HEK293 (cell line): ENCODE results near the gene KIF3B.

Experiments used
- BCL11A ChIP-seq: fragments of 450-650 bp; formaldehyde crosslinking; IDR thresholded peaks from 2 replicates; pipeline ENCODE4 v1.5.1; 2016; ENCODE audit warnings: low read depth, missing biosample characterization, missing genetic modification characterization
- GLIS2 ChIP-seq: fragments of 450-650 bp; formaldehyde crosslinking; IDR thresholded peaks from 2 replicates; pipeline ENCODE4 v1.5.1; 2016; ENCODE audit warnings: missing biosample characterization, missing genetic modification characterization
- KLF16 ChIP-seq: fragments of 450-650 bp; formaldehyde crosslinking; IDR thresholded peaks from 2 replicates; pipeline ENCODE4 v1.5.1; 2017; ENCODE audit warnings: missing biosample characterization, missing genetic modification characterization
- TCF7L2 ChIP-seq: IDR thresholded peaks from 2 replicates; pipeline ENCODE4 v1.6.1; 2011; ENCODE audit warnings: low read depth, mild to moderate bottlenecking, inconsistent platforms, low read length, moderate library complexity, borderline replicate concordance
- ZNF112 ChIP-seq: fragments of 450-650 bp; formaldehyde crosslinking; IDR thresholded peaks from 2 replicates; pipeline ENCODE4 v1.5.0; 2017; ENCODE audit warnings: missing biosample characterization, missing genetic modification characterization
- ZNF138 ChIP-seq: fragments of 450-650 bp; formaldehyde crosslinking; IDR thresholded peaks from 2 replicates; pipeline ENCODE4 v1.5.1; 2016; ENCODE audit warnings: missing biosample characterization, missing genetic modification characterization, borderline replicate concordance
- ZNF146 ChIP-seq: fragments of 450-650 bp; formaldehyde crosslinking; IDR thresholded peaks from 2 replicates; pipeline ENCODE4 v1.5.1; 2016; ENCODE audit warnings: missing biosample characterization, missing genetic modification characterization
- ZNF416 ChIP-seq: fragments of 450-650 bp; formaldehyde crosslinking; IDR thresholded peaks from 2 replicates; pipeline ENCODE4 v1.5.1; 2016; ENCODE audit warnings: missing biosample characterization, missing genetic modification characterization
- TF ChIP-seq, protein P1 (sequence below): fragments of 450-650 bp; IDR thresholded peaks from 2 replicates; pipeline ENCODE4 v1.5.1; 2018; ENCODE audit warnings: missing biosample characterization, mild to moderate bottlenecking, missing genetic modification characterization
- TF ChIP-seq, protein P2 (sequence below): fragments of 450-650 bp; formaldehyde crosslinking; conservative IDR thresholded peaks from 2 replicates; pipeline ENCODE4 v1.5.1; 2016; ENCODE audit warnings: low read depth, missing biosample characterization, missing genetic modification characterization
- TF ChIP-seq, protein P3 (sequence below): fragments of 450-650 bp; formaldehyde crosslinking; IDR thresholded peaks from 2 replicates; pipeline ENCODE4 v1.5.1; 2016; ENCODE audit warnings: missing biosample characterization, missing genetic modification characterization, low read depth
- TF ChIP-seq, protein P4 (sequence below): sonication (generic); formaldehyde crosslinking; IDR thresholded peaks from 2 replicates; pipeline ENCODE4 v1.8.1; 2022; ENCODE audit warnings: mild to moderate bottlenecking, moderate library complexity, missing genetic modification reagents
- TF ChIP-seq, protein P5 (sequence below): fragments of 450-650 bp; formaldehyde crosslinking; IDR thresholded peaks from 2 replicates; pipeline ENCODE4 v1.5.1; 2016; ENCODE audit warnings: missing biosample characterization, missing genetic modification characterization
- TF ChIP-seq, protein P6 (sequence below): fragments of 450-650 bp; formaldehyde crosslinking; IDR thresholded peaks from 2 replicates; pipeline ENCODE4 v1.5.1; 2016; ENCODE audit warnings: missing biosample characterization, missing genetic modification characterization

DNA sequence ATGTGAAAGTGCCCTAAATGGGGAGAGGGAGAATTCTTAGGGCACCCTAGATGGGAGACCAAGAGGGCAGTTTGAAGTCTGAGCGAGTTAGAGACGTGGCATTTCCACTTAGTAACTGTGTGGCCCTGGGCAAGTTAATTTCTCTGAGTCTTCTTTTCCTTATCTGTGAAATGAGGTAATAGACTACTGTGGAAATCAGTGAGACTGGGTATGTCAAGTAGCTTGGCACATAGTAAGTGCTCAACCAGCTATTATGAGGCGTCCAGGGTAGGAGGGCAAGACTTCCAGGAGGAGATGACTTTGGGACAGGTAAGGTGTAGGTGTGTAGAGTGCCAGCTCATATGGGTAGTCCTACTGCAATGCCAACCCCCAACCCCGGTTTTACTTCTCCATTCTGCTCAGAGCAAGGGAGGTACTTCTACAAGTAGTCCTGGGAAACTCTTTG, 770 bp downstream of the KIF3B start:
- TF ChIP-seq ZNF112 (tag by site-specific recombination) = no peak
- TF ChIP-seq, protein P1, sequence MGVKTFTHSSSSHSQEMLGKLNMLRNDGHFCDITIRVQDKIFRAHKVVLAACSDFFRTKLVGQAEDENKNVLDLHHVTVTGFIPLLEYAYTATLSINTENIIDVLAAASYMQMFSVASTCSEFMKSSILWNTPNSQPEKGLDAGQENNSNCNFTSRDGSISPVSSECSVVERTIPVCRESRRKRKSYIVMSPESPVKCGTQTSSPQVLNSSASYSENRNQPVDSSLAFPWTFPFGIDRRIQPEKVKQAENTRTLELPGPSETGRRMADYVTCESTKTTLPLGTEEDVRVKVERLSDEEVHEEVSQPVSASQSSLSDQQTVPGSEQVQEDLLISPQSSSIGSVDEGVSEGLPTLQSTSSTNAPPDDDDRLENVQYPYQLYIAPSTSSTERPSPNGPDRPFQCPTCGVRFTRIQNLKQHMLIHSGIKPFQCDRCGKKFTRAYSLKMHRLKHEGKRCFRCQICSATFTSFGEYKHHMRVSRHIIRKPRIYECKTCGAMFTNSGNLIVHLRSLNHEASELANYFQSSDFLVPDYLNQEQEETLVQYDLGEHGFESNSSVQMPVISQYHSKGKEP (tag by site-specific recombination) = no peak
- TF ChIP-seq, protein P2, sequence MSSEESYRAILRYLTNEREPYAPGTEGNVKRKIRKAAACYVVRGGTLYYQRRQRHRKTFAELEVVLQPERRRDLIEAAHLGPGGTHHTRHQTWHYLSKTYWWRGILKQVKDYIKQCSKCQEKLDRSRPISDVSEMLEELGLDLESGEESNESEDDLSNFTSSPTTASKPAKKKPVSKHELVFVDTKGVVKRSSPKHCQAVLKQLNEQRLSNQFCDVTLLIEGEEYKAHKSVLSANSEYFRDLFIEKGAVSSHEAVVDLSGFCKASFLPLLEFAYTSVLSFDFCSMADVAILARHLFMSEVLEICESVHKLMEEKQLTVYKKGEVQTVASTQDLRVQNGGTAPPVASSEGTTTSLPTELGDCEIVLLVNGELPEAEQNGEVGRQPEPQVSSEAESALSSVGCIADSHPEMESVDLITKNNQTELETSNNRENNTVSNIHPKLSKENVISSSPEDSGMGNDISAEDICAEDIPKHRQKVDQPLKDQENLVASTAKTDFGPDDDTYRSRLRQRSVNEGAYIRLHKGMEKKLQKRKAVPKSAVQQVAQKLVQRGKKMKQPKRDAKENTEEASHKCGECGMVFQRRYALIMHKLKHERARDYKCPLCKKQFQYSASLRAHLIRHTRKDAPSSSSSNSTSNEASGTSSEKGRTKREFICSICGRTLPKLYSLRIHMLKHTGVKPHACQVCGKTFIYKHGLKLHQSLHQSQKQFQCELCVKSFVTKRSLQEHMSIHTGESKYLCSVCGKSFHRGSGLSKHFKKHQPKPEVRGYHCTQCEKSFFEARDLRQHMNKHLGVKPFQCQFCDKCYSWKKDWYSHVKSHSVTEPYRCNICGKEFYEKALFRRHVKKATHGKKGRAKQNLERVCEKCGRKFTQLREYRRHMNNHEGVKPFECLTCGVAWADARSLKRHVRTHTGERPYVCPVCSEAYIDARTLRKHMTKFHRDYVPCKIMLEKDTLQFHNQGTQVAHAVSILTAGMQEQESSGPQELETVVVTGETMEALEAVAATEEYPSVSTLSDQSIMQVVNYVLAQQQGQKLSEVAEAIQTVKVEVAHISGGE (tag by site-specific recombination) = no peak
- no peak for TF ChIP-seq ZNF416 (tag by site-specific recombination)
- TF ChIP-seq, protein P3, sequence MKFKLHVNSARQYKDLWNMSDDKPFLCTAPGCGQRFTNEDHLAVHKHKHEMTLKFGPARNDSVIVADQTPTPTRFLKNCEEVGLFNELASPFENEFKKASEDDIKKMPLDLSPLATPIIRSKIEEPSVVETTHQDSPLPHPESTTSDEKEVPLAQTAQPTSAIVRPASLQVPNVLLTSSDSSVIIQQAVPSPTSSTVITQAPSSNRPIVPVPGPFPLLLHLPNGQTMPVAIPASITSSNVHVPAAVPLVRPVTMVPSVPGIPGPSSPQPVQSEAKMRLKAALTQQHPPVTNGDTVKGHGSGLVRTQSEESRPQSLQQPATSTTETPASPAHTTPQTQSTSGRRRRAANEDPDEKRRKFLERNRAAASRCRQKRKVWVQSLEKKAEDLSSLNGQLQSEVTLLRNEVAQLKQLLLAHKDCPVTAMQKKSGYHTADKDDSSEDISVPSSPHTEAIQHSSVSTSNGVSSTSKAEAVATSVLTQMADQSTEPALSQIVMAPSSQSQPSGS = no peak
- TF ChIP-seq, protein P4, sequence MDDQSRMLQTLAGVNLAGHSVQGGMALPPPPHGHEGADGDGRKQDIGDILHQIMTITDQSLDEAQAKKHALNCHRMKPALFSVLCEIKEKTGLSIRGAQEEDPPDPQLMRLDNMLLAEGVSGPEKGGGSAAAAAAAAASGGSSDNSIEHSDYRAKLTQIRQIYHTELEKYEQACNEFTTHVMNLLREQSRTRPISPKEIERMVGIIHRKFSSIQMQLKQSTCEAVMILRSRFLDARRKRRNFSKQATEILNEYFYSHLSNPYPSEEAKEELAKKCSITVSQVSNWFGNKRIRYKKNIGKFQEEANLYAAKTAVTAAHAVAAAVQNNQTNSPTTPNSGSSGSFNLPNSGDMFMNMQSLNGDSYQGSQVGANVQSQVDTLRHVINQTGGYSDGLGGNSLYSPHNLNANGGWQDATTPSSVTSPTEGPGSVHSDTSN (CRISPR knock-in tag) = no peak
- TF ChIP-seq, protein P5, sequence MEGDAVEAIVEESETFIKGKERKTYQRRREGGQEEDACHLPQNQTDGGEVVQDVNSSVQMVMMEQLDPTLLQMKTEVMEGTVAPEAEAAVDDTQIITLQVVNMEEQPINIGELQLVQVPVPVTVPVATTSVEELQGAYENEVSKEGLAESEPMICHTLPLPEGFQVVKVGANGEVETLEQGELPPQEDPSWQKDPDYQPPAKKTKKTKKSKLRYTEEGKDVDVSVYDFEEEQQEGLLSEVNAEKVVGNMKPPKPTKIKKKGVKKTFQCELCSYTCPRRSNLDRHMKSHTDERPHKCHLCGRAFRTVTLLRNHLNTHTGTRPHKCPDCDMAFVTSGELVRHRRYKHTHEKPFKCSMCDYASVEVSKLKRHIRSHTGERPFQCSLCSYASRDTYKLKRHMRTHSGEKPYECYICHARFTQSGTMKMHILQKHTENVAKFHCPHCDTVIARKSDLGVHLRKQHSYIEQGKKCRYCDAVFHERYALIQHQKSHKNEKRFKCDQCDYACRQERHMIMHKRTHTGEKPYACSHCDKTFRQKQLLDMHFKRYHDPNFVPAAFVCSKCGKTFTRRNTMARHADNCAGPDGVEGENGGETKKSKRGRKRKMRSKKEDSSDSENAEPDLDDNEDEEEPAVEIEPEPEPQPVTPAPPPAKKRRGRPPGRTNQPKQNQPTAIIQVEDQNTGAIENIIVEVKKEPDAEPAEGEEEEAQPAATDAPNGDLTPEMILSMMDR (tag by site-specific recombination) = no peak
- no peak for TF ChIP-seq ZNF146 (tag by site-specific recombination)
- TF ChIP-seq, protein P6, sequence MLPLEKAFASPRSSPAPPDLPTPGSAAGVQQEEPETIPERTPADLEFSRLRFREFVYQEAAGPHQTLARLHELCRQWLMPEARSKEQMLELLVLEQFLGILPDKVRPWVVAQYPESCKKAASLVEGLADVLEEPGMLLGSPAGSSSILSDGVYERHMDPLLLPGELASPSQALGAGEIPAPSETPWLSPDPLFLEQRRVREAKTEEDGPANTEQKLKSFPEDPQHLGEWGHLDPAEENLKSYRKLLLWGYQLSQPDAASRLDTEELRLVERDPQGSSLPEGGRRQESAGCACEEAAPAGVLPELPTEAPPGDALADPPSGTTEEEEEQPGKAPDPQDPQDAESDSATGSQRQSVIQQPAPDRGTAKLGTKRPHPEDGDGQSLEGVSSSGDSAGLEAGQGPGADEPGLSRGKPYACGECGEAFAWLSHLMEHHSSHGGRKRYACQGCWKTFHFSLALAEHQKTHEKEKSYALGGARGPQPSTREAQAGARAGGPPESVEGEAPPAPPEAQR (tag by site-specific recombination) = no peak
- no peak for TF ChIP-seq TCF7L2
- TF ChIP-seq GLIS2 = no peak
- no peak for TF ChIP-seq KLF16 (tag by site-specific recombination)
- no peak for TF ChIP-seq BCL11A (tag by site-specific recombination)
- no peak for TF ChIP-seq ZNF138 (tag by site-specific recombination)
